ENCODE measurements around the gene GRID1.

GRID1 gene

DNA sequence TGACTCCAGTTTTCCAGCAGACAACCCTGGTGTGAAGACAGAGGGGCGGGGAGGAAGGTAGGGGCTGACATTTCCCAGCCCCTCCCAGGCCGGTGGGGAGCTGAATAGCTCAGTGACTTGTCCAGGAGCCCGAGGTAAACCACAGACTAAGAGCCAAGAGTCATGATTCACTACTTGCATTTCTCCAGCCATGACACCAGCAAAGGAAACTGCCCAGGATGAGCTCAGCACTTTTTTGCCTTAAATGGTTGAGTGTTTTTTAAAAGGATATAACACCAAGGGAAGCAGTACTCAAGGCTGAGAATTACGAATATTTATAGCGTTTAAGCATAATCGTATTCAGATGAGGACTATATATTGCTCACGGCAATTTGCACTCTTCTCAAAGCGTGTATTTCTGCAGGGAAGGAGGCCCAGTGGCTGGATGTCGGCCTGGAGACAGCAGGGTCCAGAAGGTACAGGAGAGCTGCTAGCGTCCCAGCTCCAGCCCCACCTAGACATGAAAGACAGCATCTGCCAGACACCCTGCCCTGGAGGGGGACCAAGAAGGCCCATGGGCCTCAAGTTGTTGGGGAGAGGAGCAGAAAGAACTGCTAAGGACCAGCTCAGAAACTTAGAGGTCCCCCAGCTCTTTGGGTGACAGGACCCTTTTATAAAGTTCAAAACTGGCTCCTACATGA, 141.4 kb downstream of the GRID1 start:
- DNase-seq, result no peak

DNA sequence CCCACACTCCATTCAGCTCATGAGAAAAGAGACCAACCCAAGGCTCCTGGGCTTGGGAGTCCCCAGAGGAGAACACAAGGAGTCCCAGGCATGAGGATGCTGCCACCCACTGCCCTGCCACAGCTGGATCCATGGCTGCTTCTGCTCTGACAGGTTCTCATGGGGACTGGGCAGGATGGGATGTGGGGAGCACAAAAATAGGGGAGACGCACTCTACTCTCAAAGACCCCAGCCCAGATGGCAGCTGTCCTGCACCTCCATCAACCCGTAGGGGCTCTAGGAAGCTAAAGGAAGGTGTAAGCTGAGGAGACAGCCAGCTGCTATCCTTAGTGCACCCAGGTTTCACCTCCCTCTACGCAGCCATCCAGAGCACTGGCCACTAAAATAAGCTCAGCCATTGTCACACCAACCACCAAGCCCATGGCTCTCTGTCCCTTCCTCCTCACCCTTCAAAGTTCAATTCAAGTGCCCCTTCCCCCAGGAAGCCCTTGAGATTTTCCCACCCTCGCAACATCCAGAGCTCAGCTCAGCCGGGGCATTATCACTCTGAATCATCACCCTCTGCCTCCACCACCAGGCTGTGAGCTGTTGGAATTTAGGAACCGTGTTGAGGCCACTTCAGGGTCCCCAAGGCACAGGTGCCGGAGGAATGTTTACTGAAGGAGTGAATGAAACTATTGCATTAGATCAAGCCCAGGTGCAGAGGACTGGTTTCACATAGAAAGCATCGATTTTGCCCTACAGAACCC, 142.1 kb downstream of the GRID1 start:
- no peak for DNase-seq

DNA sequence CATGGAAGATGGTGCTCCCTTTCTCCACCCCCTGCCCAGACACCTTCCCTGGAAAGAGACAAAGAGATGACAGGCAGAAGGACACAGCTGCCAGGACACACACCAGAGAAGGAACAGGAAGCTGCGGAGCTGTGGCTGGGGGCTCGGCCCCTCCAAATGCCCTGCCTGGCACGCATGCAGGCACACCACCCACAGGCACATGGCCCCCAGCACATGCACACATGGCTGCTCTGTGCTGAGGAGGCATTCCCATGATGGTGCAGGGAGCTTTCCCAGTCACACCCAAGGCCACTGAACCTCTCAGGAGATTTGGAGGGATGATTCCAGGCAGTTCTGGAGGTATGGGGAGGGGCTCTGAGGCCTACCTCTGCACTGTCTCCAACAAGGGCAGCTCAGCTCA, 143.3 kb downstream of the GRID1 start:
- no peak for DNase-seq

DNA sequence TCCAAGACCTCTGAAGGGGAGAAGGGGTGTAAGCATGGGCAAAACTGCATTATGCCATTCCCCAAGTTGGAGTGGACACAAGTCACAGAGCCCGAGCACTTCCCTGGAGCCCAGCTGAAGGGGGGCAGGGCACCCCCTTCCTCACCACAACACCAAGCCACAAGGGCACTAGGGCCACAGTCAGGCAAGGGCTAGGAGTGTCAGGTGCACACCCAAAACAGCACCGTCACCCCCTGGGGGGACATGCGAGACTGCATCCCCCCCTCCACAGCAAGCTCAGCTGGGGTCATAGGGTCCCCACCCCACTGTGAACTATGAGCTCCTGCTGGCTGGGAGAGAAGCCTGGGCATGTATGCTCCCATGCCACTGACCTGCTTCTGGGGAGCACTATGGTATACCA, 143.9 kb downstream of the GRID1 start:
- no peak for DNase-seq

DNA sequence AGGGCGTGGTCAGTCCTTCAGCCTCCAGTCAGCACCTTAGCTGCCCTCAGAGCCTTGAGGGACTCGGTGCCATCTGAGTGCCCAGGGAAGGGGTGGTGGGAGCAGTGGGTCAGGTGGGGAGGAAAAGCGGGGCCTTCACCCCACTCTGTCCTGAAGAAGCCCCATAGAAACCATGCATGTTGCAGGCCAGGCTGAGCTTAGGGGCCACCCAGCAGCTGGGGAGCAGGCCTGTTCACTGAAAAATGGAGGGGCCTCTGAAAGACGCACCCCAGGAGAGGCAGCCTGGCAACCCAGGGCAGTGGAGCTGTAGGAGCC, 144.3 kb downstream of the GRID1 start:
- no peak for DNase-seq

DNA sequence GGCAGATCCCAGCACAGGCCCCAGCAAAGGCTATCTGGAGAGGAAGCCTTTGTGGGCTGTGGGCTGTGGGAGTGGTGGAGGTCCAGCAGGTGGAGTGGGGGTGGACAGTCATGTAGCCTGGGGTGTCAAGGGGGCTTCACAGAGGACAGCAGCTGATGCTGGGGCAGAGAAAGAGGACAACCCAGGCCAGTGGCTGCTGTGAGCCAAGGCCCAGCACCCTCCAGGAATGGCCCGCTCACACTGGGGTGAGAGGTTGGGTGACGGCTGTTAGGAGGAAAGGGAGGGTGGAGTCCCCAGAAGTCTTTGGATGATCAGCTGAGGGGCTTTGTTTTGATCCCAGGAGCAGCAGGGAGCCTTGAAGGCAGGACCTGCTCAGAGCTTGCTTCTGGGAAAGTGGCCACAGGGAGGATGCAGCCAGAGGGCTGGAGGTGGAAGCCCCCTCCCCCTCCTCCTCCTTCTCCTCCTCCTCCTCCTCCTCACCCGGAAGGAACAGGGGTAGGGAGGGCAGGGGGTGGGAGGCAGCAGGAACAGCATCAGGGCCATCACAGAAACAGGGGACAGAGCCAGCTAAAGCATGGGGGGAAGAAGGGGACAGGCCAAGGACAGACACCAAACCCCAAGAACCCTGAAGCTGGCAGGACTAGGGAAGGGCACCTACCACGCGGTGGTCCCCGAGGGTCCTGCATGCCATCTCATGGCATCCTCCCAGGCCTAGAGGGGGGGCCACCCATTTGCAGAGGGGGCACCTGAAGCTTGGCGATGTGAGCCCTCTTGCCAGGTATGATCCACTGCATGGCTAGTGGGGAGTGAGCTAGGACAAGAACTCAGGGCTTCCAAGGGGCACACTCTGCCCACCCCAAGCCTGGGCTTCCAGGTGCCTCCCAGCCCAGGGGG, 144.9 kb downstream of the GRID1 start:
- no peak for DNase-seq

DNA sequence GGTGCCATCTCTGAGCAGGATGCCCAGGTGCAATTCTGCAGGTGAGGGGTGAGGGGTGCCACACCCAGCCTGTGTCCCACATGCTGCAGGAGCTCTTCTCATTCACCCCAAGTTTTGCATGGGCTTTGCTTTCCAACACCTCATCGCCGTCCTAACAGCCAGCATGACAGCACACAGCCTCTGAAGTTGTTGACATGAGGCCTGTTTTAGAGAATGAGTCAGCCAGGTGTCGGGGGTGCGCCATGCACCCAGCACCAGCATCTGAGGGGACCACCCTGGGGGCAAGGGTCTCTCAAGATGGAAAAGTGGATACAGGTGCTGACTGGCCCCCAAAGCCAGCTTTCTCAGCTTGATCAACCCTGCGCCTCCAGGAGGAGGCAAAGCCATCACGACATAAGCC, 146.0 kb downstream of the GRID1 start:
- DNase-seq, result no peak

DNA sequence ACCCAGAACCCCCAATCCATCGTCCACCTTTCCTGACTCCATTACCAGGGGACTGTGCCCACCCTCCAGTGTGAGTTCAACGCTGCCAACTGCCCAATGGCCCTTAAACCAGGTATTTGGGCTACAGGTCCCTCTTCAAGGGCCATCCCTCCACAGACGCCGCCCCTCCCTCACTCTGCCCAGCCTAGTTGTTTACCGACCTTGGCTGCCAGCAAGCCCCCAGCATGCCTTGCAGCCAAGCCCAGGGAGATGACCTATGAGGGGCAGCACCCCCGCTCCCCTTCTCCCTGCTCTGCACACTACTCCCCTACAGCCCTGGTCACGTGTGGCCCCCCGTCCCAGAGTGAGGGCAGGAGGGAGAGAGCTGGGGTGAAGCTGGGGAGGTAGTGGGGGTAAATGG, 147.3 kb downstream of the GRID1 start:
- DNase-seq, result no peak

DNA sequence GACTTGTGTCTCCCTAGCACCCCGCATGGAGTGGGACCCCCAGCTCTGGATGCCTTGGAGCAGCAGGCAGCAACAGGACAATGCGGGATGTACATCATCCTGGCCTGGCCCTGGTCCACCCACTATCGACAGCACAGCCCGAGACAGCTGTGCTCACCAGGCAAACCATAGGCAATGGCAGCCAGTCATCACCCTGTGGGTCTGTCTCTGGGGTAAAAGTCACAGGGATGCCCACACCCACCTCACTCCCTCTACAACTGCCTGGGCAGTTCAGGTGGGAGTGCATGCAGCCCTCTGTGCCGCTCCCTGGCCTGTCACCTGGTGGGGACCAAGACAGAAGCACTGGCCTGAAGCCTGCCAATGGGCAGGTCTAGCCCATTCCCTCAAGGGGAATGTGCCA, 147.8 kb downstream of the GRID1 start:
- no peak for DNase-seq

DNA sequence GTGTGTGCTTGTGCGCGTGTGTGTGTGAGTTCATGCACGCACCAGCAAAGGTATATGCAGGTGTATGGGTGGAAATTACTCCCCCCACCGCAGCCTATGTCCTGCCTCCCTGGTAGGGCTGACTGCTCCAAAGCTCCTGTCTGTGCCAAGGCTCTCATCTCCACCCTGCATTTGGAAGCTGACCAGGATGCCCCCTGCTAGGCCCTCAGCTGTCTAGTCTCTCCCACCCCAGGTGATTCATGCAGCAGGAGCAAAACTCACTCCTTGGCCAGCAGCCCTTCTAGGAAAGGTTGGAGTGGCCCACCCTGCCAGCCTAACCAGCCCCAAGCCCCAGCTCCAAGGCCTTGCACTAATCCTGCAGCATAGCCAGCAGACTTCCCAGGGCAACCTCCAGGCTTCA, 148.4 kb downstream of the GRID1 start:
- DNase-seq, result no peak

DNA sequence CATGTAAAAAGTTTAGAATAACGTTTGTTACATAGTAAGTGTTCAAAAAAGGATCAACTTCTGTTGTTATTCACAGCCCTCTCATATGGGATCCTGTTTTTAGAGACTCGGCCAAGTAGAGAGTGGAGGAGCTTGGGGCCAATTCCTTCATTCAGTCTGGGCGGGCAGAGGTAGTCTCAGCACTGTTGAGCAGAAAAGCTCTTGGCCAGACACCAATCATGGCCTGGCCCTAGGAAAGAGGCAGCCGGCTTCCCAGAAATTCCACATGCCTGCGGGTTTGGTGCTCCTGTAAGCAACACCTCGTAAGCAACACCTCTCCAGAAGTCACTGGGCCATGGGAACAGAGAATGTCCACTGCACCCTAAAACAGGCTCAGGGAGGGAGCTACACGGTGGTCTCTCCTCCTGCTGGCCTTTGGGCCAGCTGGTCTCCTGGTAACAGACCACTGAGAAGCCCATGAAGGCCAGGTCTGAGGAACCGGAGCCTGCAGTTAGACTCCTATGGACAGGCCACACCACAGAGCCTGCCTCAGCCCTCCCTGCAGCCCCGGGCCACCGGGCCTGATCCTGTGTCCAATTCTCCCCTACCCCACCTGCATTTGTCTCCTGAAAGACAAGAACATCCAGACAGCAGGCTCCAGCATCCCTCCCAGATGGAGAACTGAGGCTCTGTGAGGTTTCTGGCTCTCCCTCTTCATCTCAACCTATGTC, 149.1 kb downstream of the GRID1 start:
- no peak for DNase-seq

DNA sequence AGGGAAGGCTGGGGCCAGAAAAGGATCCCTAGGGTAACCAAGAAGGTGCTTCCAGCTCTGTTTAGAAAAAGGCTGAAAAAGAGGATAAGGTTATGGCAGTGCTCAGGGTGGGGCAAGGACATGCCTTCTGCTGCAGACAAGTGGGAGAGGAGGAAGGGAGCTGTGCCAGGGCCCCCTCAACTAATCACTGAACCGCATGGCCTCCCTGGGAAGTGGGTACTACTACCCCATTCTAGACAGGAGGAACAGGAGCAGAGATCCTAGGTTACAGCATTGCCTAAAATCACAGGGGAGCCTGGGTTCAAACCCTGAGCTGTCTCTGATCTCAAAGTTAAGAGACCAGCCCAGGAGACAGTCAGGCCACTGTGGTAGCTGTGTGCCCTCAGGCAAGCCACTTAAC, 149.7 kb downstream of the GRID1 start:
- no peak for DNase-seq

DNA sequence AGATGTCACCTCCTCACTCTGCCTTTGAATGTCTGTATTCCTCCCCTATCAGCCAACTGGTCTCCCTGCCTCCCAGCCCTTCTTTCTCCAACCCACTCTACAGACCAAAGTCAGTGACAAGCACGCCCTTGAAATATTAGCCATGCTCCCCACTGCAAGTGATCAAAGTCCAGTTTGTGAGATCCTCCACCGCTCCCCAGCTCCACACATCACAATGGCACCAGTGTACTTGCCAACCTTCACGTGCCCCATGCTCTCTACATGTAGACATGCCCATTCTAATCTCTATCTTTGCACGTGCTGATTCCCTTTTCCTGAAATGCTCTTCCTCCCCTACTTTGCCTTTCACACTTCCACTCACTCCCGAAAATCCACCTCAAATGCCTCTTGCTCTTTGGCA, 150.9 kb downstream of the GRID1 start:
- no peak for DNase-seq

DNA sequence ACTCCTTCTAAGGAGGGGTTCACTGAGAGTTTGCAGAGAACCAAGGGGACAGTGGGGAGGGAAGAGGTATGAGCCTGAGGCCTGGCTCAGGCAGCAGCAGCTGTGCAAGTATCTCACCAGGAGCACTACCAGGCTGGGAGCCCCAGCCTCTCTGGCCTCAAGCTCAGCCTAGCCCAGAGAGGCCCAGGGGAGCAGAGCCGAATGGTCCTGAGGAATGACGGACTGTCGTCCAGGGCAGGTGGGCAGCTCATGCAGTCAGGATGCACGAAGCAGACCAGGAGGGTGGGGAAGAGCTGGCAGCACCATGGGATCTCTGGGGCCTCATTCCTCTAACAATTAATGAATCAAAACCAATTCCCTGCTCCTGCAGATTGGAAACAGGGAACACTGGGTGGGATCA, 151.5 kb downstream of the GRID1 start:
- DNase-seq, result no peak

DNA sequence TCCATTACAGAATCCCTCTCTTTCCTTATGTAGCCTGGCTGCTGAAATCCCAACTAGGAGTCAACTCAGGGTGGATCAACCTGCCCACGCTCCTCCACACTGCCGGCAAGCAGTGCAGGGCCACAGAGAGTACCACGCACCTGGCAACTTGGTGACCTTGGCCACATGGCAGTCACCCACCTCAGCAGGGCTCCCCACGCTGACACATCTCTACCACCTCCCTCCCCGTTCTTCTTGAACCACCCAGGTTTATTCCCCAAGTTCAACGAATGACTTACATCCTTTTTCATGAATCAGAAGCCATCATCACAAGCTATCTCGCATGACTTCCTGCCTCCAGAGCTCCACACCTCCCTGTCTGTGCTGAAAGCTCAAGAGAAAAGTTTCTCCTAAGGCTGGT, 153.4 kb downstream of the GRID1 start:
- DNase-seq, result no peak

DNA sequence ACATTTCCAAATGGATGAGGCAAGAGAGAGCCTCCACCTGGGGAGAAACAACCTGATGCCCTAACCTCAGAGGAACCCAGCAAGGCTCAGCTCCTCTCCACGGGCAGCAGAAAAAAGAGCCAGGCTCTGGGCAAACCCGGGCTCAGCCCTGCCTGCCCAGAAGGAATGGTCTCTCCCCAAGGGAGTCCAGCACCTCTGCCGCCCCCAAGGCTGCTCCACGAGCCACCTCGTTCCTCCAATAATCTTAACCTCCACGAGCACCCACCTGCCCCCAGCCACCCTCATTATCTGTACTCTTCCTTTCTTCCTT, 154.2 kb downstream of the GRID1 start:
- no peak for DNase-seq

DNA sequence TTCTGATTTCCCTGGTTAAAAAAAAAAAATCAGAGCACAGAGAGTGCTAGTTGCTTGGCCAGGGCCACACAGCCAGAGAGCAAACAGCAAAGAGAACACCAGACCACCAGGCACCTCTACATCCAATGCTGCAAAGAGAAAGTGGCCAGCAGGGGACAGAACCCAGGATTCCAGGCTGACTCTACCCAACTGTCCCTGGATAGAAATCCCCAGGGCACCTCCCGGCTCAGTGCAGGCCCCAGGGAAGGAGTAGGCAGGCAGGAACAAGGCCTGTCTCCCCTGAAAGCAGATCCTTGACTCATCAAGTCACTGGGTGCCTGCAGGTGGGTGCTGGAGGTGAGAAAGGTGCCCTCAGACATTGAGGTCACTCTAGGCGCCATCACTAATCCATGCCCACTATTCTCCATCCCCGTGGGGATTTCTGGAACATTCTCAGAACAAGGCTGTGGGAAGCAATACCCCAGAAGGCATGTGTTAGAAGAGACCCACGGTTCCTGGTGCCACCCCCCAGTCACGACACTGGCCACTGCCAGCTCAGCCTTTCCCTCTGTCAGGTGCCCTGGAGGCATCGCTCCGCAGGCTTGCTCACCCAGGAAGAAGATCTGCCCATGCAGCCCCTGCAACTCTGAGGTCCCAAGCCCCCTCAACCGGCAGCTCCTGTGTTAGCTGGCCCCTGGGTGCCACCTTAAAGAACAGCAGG, 154.8 kb downstream of the GRID1 start:
- no peak for DNase-seq

DNA sequence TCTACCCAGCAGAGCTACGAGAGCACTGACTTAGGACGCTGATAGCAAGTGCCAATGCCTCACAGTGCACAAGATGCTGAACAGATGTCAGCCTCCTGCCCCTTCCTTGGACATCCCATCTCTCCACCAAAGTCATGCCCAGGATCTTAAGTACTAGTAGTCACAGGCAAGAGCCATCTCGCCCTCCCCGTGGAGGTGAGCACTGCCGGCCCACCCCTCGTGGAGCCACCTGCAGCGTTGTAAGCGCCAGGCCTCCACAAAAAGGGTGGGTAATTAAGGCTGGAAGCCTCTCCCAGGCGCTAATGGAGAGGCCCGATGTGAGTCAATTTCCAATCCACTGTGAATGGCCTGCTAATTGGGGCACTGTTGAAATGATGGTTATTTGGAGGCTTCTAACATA, 156.2 kb downstream of the GRID1 start:
- no peak for DNase-seq

DNA sequence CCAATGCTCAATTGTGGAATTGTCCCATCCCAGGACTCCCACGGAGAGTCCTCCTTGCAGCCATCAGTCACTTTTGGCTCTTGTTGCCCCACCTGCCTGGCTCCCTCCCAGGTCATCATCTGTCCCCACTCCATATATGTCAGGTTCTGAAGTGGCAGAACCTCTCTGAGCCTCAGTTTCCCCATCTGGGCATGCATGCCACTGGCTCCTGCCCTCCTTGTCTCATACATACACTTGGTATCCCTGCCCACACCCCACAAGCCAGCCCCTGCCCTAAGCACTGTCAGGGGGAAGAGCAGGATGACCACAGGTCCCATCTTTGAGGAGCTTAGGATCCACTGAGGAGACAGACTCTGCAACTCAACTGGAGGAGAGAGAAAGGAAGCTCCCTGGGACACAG, 156.9 kb downstream of the GRID1 start:
- no peak for DNase-seq

DNA sequence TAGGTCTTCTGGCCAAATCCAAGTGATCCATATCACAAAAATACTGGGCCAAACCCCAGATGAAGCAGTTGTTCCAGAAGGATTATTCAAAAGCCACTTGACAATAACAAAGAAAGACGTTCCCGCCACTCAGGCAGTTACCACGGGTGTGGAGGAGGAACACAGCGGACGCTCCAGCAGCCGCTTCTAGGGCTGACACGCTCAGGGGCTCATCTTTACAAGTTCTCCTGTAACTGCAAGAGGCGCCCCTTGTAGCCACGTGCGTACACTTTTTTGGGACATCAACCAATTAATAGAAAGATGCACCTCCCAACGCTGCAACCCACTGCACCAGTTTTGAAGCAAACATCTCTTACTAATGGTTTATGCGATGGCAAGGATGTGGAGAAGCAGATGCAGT, 159.4 kb downstream of the GRID1 start:
- no peak for DNase-seq

DNA sequence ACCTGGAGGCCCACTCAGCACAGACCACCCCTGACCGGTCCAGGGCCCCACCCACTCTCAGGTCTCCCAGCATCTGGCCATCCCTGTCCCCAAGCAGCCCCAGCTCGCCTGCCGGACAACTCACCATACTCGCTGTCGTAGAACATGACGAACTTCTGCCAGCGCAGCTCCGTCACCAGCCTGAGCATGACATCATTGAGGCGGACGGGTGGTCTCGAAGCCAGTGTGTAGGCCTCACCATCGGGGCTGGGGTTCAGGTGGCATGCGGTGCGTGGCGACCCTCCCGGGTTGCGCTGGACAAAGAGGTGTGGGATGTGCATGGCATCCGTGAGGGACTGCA, 160.4 kb downstream of the GRID1 start:
- DNase-seq, result no peak

DNA sequence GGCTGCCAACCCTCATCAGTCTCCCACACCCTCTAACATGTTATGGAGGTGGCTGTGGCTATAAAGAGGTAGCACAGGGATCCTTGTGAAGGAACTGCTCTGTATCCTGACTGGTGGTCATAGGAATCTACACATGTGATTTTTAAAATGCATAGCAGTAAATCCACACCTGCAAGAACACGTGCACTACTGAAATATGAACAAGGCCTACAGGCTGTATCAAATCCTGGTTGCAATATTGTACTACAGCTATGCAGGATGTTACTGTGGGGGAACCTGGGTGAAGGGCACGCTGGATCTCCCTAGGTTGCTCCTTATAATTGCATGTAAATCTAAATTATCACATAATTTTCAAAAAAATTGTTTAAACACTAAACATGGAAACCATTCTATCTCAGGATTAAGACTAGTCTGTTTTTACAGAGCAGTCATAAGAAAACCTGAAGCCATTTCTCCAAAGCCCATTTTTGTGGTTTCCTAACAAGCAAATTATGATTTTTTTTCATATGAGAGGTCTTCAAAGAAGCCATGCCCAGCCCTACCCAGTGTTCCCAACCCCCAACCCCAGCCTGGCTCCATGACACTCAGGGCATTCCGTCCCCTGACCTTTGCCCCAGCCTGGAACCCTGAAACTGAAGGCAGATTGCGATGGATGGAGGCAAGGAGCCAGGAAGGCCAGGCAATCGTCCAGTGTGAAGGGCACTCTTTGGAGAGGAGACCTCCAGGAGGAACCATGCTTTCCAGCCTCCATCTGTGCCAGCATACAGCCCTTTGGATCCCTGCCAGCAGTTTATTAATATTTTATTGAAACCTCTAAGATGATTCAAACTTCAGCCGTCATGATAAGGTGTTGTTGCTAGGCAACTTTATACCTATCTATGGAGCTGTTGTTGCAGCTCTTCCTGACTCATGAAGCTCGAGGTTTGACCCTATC, 161.0 kb downstream of the GRID1 start:
- DNase-seq, result no peak

Data from NCI-H774 (cell line).